ENCODE data around the gene NCAPG2.
"Not testable (repeated sequence)": the region's sequence is repeated elsewhere in the genome, so short reads cannot be mapped to it uniquely, and the experiment has no call there.

The NCAPG2 gene

DNA sequence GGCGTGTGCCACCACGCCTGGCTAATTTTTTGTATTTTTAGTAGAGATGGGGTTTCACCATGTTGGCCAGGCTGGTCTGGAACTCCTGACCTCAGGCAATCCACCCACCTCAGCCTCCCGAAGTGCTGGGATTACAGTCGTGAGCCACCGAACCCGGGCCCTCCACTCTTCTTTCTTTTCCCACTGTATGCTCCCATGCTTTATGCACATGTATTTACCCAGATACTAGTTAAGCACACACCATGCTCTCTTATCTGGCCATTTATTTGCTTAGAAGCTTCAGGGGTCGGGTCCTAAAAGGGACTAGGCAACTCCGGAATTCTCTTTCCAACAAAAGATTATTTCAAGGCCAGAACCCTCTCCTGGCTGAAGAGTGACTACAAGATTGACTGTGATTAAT, 78.3 kb downstream of the NCAPG2 start:
- DNase-seq (ENCODE audit: low read depth) = not testable (repeated sequence)

DNA sequence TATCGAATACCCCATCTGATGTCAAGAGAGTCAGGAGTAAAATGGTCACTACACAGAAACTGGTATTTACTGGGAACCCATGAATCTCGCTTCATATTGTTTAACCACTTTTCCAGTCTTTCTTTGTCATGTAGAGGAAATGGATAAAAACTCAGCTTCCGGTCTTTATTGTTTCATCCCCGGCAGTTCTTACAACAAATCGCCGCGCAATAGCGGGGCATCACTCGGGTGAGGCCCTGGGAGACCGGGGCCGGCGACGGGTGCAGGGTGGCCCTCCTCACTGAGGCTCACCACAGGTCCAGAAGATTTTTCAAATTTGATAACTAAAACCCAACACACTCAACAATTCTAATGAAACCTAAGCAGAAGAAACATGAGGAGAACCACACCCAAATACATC, 81.4 kb downstream of the NCAPG2 start:
- DNase-seq (ENCODE audit: low read depth) = no peak

DNA sequence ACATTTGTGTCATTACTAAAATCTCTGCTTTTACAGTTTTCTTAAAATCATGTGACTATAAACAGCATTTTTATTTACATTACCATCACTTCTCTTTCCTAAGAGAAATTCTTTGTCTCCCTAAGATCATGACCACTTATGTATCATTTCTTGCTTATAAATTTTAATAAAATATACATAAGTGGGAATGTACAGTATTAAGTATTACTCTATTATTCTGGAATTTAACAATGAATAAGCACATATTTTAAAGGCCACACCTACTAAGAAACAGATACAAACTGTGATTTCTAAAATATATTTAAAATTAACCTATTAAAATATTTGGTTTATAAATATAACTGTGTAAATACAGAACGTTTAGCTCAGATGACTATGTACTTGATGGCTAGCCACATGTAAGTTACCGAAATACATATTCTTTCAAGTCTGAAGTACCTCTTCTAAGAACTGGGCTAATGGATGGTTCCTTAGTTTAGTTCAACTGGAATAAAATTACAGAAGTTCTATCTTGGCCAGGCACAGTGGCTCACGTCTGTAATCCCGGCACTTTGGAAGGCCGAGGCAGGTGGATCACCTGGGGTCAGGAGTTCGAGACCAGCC, 83.7 kb downstream of the NCAPG2 start:
- no peak for DNase-seq (ENCODE audit: low read depth)

DNA sequence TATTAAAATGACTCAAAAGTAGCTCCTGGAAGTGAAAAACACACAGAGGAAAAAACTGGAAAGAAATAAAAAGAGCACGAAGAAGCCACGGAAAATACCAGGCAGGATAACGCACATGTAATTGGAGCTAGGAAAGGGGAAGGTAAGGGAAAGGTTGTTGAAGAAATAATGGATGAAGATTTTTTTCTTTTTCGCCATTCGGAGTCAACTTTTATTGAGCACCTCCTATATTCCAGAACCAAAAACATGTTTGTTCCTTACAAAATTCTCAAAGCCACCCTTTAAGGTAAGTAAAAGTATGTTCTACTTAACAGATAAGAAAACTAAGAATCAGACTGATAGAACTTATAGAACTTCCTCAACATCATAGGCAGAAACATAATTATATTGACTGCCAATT, 84.2 kb downstream of the NCAPG2 start:
- no peak for DNase-seq (ENCODE audit: low read depth)

DNA sequence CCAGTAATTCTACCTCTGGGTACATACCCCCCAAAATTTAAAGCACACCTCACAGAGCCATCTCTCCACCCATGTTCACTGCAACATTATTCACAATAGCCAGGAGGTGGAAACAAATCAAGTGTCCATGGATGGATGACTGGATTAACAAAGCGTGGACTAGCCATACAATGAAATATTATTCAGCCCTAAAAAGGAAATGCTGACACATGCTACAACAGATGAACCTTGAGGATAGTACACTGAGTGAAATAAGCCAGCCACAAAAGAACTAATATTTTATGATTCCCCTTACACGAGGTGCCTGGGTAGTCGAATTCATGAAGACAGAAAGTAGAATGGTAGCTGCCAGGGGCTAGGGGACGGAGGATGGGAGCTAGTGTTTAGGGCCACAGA, 85.9 kb downstream of the NCAPG2 start:
- DNase-seq (ENCODE audit: low read depth) = no peak

DNA sequence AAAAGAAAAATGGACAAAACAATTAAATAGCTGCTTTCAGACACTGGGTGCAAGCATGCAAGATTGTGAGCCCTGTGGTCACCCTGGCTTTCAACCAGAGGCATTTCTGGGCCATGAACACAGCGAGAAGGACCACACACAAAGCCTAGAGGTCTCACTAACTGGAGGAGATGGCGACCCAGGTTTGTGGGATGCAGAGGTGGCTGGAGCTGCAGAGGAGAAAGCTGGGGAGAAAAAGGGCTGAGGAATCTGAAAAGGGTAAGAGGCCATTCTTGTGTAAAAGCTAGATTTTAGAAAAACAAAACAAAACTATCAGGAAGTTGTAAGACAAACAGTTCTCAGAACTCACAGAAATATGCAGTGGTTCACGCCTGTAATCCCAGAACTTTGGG, 86.9 kb downstream of the NCAPG2 start:
- DNase-seq (ENCODE audit: low read depth) = no peak

DNA sequence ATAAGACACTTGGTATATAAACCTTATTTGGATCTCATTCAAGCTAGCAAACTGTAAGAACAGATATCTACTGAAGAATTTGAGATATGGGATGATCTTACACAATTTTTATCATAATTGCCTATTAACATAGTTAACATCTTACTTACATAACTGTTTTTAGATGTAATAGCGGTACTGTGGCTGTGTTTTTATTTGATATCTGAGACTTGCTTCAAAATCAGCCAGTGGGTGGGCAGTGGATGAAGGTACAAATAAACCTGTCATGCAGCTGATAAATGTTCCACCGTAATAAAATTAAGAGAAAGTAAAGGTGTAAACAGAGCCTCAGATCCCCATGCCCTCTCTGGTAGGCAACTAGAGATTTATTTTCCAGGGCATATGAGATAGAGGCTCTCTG, 88.6 kb downstream of the NCAPG2 start:
- DNase-seq (ENCODE audit: low read depth) = no peak

DNA sequence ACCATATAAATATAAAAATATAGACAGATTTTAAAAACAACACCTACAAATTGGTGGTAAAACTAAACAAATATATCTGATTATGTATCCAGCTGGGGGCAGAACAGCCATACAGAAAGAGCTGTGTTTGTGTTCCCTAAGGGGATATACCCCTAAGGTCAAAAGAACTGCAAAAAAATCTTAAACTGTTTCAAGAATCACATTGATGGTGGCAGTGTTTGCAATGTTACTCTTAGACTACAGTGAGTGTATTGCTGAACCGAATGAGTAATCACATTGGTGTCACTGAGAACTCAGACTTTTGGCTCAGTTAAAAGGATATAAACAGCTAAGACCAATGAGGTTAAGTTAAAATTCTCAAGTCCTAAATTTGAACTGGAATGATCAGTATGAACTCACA, 89.9 kb downstream of the NCAPG2 start:
- DNase-seq (ENCODE audit: low read depth) = no peak

DNA sequence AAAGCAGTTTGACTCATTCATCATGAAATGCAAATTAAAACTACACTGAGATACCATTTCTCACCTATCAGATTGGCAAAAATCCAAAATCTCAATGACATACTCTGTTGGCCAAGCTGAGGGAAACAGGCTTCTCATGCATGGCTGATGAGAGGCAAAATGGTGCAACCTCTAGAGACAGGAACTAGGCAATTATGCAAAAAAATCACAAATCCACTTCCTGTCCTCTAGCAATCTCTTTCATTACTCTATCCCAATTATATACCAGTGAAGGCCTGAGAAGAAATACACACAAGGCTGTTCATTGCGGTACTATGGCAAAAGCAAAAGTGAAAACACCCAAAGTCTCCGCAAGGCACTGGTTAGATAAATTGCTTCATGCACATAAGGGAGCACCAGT, 91.1 kb downstream of the NCAPG2 start:
- DNase-seq (ENCODE audit: low read depth) = no peak

DNA sequence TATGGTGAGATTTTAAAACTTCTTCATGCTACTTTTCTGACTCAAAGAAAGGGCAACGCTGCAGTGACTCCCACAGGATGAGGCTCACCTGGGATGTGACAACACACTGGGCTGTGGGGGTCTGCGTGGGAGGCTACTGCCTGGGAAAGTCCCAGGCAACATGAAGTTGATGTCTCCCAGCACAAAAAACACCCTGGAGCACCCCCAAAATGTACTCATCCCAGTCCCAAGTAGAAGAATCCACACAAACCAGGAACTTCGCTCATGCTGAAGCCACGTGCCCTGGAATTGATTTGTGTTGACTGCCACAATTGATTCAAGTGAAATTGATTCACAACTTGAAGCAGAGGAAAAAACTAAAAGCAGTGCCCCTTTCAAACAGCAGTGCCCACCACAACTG, 92.1 kb downstream of the NCAPG2 start:
- DNase-seq (ENCODE audit: low read depth) = no peak

DNA sequence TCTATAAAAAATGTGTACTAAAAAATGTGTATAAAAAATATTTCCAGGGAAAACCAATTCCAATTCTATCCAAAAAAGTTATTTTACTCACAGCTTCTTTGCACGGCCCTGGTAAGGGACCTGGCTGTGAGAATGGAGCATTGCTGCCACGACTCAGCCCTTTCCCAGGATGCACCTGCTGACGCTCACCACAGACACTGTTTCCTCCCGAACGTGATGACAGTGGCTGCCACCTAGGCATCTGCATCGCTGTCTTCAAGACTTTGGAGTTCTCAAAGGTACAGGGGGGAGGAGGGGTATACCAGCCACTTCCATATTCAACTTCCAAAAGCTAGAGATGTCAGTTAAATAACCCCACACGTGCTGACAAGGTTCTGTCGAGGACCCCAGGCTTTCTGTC, 93.1 kb downstream of the NCAPG2 start:
- no peak for DNase-seq (ENCODE audit: low read depth)

DNA sequence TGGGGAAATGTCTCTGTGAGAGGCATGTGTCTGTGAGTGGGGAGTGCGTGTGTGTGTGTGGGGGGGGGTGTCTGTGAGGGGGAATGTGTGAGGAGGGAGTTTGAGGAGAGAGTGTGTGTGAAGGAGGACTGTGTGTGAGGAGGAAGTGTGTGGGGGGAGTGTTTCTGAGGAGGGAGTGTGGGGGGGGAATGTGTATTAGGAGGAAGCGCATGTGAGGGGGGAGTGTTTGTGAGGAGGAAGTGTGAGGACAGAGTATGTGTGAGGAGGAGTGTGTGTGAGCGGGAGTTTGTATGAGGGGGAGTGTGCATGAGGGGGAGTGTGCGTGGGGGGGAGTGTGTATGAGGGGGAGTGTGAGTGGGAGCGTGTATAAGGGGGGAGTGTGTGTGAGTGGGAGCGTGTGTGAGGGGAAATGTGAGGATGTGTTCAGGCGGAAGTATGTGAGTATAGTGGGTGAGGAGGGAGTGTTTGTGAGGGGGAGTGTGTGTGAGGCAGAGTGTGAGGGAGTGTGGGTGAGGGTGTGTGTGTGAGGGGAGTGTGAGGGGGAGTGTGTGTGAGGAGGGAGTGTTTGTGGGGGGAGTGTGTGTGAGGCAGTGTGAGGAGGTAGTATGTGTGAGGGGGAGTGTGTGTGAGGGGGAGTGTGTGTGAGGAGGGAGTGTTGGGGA, 95.2 kb downstream of the NCAPG2 start:
- DNase-seq (ENCODE audit: low read depth) = no peak

DNA sequence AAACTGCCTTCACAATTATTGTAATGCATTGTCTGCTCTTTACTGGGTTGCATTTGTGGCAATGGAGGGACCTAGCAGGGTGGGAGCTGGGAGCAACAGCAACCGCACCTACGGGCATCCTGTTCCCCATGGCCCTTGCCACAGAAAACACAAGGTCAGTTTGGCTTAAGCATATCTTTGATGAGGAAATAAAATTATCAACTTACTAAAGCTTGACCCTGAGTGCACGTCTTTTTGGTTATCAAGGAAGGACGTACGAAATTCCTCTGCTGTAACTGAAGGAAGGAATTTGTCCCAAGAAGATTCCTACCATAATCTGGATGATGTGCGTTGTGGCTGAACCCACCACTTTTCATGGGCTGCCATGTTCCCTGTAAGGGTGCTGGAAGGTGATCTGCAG, 97.0 kb downstream of the NCAPG2 start:
- no peak for DNase-seq (ENCODE audit: low read depth)

DNA sequence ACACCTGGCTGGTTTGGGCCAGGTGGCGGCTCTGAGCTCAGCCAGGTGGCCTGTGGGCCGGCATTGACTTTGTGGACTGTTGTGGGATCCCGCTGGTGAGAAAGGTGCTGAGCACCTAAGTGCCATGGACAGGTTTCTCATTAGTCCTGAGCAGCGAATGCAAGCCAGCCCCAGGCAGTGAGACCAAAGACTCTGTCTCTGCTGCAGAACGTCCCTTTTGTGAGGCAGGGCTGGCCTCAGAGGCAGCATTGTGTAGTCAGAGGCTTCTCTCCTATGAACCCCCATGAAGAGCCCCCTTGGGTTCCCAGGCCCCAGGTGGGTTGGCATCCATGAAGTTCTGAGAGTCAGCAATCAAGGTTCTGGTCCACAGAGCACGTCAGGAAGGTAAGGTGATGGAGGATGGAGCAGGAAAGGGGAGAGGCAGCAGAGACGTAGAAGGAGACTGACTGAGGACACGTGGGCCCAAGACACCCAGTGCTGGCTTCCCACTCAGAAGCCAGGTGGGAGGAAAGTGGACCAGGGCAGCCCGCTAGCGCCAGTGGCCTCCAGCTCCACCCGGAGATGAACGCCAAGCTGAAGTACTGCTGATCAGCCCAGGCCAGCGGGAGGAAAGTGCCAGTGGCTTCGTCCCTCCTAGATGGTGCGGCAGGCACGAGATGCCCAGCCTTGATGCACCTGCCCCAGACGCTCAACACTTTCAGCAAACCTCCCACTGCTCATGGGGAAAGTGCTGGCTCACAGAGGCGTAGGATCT, 97.8 kb downstream of the NCAPG2 start:
- no peak for DNase-seq (ENCODE audit: low read depth)

DNA sequence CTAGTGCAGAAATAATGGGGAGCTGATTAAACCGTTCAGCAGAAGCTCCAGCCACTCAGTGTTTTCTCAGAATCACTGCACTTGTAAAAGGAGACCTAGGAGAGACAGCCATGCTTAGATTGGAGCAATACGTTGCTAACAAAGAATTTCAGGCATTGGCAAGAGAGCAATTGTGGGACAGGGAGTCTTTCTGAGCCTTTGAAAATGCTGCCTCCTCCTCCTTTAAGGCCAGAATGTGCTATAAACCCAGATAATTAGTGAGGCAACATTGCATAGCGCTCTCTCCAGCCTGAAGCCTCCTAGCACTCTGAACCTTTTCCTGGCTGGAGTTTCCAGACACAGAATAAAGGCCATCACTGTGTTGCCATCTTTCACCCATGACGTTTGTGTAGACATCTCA, 98.5 kb downstream of the NCAPG2 start:
- DNase-seq (ENCODE audit: low read depth) = no peak

DNA sequence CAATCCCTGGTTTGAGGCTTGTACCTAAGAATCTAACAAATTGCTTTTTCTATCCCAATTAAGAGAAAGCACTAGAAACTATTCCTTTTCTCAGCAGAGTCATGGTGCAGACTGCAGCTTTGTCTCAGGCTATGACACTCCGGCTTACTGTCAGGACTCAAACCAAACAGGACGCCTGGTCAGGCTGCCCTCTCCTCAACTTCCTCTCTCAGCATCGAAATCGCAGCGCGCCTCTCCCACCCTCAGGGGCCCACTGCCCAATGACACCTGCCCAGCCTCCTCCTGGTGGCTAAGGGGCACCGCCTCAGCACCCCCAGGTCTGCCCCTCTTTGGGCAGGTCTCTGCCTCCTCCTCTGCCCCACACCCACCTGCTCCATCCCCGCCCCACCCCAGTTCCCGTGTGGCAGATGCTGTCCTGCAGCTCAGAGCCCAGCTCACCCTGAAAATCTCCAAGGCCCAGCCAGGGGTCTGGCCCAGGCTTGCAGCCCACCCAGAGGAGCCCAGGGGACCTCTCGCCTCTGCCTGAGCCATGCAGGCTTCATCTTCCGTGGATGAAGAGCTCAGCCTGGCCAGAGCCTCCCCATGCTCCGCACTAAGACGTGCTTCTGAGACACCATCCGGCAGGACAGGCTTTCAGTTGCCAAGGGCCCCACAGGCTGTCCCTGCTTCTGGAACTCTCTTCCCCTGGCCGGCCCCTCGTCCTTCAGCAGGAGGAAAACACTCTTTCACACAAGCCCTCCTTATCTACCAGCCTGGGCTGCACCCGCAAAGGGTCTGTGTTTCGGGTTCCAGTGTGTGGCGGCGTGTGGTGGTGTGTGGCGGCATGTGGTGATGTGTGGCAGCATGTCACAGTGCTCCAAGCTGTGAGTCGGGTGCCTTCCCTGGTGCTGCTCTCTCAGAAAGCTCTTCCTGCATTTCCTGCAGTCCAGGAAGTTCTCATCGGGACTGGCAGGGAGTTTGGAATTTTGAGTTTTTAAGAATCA, 100.5 kb downstream of the NCAPG2 start:
- no peak for DNase-seq (ENCODE audit: low read depth)

DNA sequence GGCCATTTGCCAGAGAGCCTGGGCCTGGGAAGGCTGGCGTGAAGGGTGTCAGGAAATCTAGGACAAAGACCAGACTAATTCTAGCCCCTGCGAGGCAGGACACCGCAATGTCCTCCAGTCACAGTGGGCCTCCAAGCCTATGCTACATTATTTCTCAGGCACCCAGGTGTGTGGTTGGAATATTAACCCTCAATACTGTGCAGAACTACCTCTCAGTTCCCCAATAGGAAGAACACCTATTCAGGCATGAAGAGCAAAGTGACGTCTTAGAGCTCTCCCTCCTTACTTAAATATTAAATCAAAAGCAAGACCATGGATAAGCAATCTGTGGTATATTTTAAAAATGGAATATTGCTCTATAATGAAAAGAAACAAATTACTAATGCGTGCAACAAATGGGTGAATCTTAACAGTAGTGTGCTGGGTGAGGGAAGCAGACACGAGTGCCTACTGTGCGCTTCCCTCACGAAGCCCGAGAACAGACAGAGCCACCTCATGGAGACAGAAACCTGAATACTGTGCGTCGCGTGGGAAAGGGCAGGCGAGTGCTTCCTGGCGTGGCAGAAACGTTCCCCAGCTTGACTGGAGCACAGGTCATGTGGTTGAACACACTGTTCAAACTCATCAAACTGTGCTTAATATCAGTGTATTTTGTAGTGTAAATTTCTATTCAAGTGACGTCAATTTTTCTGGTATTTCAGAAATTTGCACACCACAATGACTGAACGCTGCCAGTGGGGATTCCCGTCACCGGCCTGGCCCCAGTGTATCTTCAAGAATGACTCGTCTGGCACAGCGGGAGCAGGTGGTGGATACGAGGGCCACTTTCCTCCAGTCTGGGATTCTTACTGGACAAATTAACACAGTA, 101.5 kb downstream of the NCAPG2 start:
- DNase-seq (ENCODE audit: low read depth) = no peak

DNA sequence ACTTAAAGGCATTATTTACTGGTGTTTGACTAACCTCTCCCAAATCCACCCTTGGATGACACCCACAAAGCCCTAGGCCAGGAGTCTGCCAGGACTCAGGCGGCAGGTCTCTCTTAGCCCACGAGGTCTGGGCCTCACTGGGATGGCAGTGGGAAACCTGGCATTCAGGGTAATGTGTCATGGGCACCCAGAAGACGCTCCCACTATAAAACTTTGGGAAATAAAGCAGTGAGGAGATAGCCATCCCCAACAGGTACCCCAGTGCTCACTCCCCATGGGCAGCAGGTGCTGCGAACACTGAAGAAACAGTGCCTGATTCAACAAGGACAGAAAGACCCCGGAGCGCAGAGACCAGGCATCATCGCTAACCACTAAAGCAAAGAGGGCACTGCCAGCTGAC, 102.6 kb downstream of the NCAPG2 start:
- no peak for DNase-seq (ENCODE audit: low read depth)

DNA sequence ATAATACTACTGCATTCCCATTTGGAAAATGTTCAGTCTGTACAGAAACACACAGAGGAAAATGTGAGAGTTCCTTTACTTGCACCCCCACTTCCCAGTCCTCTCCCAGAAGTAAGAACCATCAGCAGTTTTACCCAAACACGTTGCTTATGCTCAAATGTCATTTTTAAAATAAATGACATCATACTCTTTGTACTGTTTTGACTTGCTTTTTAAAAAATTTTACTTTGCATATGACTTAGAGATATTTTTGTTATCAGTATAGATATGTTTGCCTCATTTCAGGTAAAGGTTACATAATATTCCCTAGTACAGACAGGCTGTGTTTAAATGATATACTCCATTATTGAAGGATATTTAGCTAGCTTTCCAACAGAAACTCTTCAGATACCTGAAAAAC, 103.5 kb downstream of the NCAPG2 start:
- no peak for DNase-seq (ENCODE audit: low read depth)

DNA sequence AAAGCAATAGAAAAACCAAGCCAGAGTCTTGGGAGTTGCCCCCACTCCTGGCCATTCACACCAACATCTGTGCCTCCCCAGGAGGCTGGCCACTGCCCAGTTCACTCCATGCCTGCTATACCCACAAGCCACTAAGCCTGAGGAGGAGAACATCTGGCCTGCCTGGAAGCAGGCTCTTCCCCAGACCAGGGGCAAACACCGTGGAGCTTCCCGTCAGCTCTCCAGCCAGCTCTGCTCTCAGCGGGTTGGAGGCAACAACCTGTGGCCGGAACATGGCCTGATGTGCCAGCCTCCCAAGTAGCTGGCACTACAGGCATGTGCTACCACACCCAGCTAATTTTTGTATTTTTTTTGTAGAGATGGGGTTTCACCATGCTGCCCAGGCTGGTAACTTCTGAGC, 107.9 kb downstream of the NCAPG2 start:
- DNase-seq (ENCODE audit: low read depth) = no peak

DNA sequence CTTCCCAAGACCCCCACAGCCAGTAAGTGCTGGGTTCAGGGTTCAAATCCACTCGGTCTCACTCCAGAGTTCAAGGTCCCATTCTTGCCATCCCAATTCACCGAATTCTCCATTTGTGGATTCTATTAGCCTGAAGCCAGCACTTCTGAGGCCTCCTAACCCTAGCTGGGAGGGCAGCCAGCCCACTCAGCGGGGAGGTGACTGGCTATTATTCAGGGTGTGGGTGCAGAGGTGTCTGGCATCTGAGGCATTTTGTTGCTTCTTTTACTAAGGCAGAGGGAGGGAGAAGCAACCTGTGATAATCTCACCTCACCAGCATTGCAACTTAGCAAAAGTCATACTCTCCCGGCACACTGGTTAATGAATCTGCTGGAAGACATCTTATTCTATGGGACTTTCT, 108.3 kb downstream of the NCAPG2 start:
- no peak for DNase-seq (ENCODE audit: low read depth)
